Suprapubic skin (tissue), 4 donors: ENCODE results near the gene CACNA1E.

ENCODE experiments used
- EP300 ChIP-seq: sonication (generic); formaldehyde crosslinking; IDR thresholded peaks from one replicate; pipeline ENCODE4 v1.6.1; 2017; ENCODE audit warnings: antibody characterized with exemption
- POLR2A ChIP-seq, 2 donors: fragments of 450-650 bp; IDR thresholded peaks; one replicate each; pipeline ENCODE4 v1.6.1; 2017; ENCODE audit warnings: antibody characterized with exemption in 2 of 2, mild to moderate bottlenecking in 2 of 2, moderate library complexity in 2 of 2
- POLR2AphosphoS5 ChIP-seq, 3 donors: sonication (generic); formaldehyde crosslinking; IDR thresholded peaks; one replicate each; pipeline ENCODE4 v1.6.1; 2017; ENCODE audit warnings: antibody characterized with exemption in 3 of 3
- TF ChIP-seq, protein P1 (sequence below), 2 donors: fragments of 200-600 bp in 1 of 2; fragments of 450-650 bp in 1 of 2; sonication (generic) in 1 of 2; IDR thresholded peaks; one replicate each; pipeline ENCODE4 v1.5.1; 2016 to 2019; ENCODE audit warnings: antibody characterized with exemption in 2 of 2, mild to moderate bottlenecking in 1 of 2, moderate library complexity in 1 of 2

DNA sequence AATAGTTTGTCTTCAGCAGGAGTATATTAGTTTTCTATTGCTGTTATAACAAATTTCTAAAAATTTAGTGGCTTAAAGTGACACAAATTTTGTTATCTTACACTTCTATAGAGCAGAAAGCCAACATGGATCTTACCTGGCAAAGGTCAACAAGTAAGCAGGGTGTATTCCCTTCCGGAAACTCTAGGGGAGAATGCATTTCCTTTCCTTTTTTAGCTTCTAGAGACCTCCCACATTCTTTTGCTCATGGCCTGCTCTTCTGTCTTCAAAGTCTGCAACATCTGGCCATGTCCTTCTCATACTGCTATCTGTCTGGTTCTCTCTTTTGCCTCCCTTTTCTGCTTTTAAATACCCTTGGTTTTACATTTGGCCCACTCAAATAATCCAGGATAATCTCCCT is 335.6 kb downstream of the CACNA1E start:
- TF ChIP-seq, protein P1, sequence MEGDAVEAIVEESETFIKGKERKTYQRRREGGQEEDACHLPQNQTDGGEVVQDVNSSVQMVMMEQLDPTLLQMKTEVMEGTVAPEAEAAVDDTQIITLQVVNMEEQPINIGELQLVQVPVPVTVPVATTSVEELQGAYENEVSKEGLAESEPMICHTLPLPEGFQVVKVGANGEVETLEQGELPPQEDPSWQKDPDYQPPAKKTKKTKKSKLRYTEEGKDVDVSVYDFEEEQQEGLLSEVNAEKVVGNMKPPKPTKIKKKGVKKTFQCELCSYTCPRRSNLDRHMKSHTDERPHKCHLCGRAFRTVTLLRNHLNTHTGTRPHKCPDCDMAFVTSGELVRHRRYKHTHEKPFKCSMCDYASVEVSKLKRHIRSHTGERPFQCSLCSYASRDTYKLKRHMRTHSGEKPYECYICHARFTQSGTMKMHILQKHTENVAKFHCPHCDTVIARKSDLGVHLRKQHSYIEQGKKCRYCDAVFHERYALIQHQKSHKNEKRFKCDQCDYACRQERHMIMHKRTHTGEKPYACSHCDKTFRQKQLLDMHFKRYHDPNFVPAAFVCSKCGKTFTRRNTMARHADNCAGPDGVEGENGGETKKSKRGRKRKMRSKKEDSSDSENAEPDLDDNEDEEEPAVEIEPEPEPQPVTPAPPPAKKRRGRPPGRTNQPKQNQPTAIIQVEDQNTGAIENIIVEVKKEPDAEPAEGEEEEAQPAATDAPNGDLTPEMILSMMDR (IDR thresholded peaks at IDR 0.05), result no peak
- TF ChIP-seq POLR2AphosphoS5 (IDR thresholded peaks at IDR 0.05) (no peak), POLR2A (IDR thresholded peaks at IDR 0.05) (no peak), EP300 (no peak)
